CD14-positive monocyte (primary cell): ENCODE measurements around the gene MAP3K10. TPM values are rescaled to one million over a fixed set of nuclear protein-coding genes. Genes with fewer than 3 reads are reported as not detected.

Experiments used
- DNase-seq, 3 donors: peaks; one replicate each; pipeline ENCODE4 v3.0.0-alpha.2; 2011 to 2022
- H2AFZ ChIP-seq: 2 replicates; pipeline ENCODE4 v1.6.0; 2012; ENCODE audit warnings: mild to moderate bottlenecking, low read depth, low read length, inconsistent platforms; ENCODE audit not compliant: insufficient read depth, poor library complexity, severe bottlenecking
- H3K27ac ChIP-seq, 2 donors: 1 replicate in 1 of 2; 2 replicates in 1 of 2; pipeline ENCODE4 v1.5.1; 2012 to 2013; ENCODE audit warnings: low read length in 2 of 2, control low read depth in 1 of 2, inconsistent platforms in 1 of 2, low read depth in 1 of 2, mild to moderate bottlenecking in 1 of 2
- H3K27me3 ChIP-seq, 2 donors: one replicate each; pipeline versions ENCODE4 v1.6.0 to v1.6.1; 2011 to 2013; ENCODE audit warnings: low read length in 2 of 2; ENCODE audit not compliant: control insufficient read depth in 2 of 2, insufficient read depth in 2 of 2
- H3K36me3 ChIP-seq, 2 donors: replicated peaks in 1 of 2; 1 replicate in 1 of 2; 2 replicates in 1 of 2; pipeline versions ENCODE4 v1.5.1 to v1.6.1; 2012 to 2013; ENCODE audit warnings: low read length in 2 of 2, control low read depth in 1 of 2, inconsistent platforms in 1 of 2, mild to moderate bottlenecking in 1 of 2; ENCODE audit not compliant: insufficient read depth in 2 of 2, control insufficient read depth in 1 of 2
- H3K4me1 ChIP-seq, 2 donors: 1 replicate in 1 of 2; 2 replicates in 1 of 2; pipeline versions ENCODE4 v1.5.1 to v1.6.1; 2012 to 2013; ENCODE audit warnings: low read length in 2 of 2, control low read depth in 1 of 2, inconsistent platforms in 1 of 2, mild to moderate bottlenecking in 1 of 2, moderate library complexity in 1 of 2; ENCODE audit not compliant: insufficient read depth in 2 of 2, control insufficient read depth in 1 of 2
- H3K4me2 ChIP-seq: replicated peaks from 2 replicates; pipeline ENCODE3; 2012; ENCODE audit warnings: low read length, moderate library complexity, mild to moderate bottlenecking; ENCODE audit not compliant: poor library complexity, severe bottlenecking; ENCODE audit errors: extremely low read depth
- H3K4me3 ChIP-seq, 3 experiments: fragments of 200-600 bp in 1 of 3; sonication (generic) in 1 of 3; replicated peaks in 1 of 3; 1 replicate in 2 of 3; 2 replicates in 1 of 3; pipeline ENCODE4 v1.5.1; 2011 to 2013; ENCODE audit warnings: low read length in 3 of 3, mild to moderate bottlenecking in 3 of 3, control low read depth in 2 of 3, low read depth in 2 of 3, inconsistent platforms in 1 of 3, moderate library complexity in 1 of 3
- H3K79me2 ChIP-seq: 2 replicates; pipeline ENCODE4 v1.6.0; 2012; ENCODE audit warnings: mild to moderate bottlenecking, control low read depth, inconsistent platforms, low read length, moderate library complexity; ENCODE audit not compliant: insufficient read depth
- H3K9ac ChIP-seq: 2 replicates; pipeline ENCODE4 v1.6.0; 2017; ENCODE audit warnings: low read length, mild to moderate bottlenecking; ENCODE audit not compliant: insufficient read depth, poor library complexity, severe bottlenecking
- H3K9me3 ChIP-seq, 2 donors: replicated peaks in 1 of 2; 1 replicate in 1 of 2; 2 replicates in 1 of 2; pipeline versions ENCODE4 v1.5.1 to v1.6.1; 2012 to 2013; ENCODE audit warnings: low read length in 2 of 2, control low read depth in 1 of 2; ENCODE audit not compliant: control insufficient read depth in 1 of 2, insufficient read depth in 1 of 2
- H4K20me1 ChIP-seq: 2 replicates; pipeline ENCODE4 v1.6.0; 2012; ENCODE audit warnings: mild to moderate bottlenecking, low read length, control low read depth, moderate library complexity; ENCODE audit not compliant: insufficient read depth
- H3K27ac Mint-ChIP-seq, 7 donors: one replicate each; pipeline ENCODE4 v1.8.0; 2020; ENCODE audit warnings: mild to moderate bottlenecking in 7 of 7, mixed read lengths in 7 of 7, moderate library complexity in 6 of 7, inconsistent platforms in 2 of 7
- H3K27me3 Mint-ChIP-seq, 3 donors: one replicate each; pipeline ENCODE4 v1.8.0; 2021 to 2022; ENCODE audit warnings: low read depth in 3 of 3, mild to moderate bottlenecking in 3 of 3, mixed read lengths in 3 of 3, moderate library complexity in 3 of 3, inconsistent platforms in 1 of 3
- H3K36me3 Mint-ChIP-seq, 2 donors: one replicate each; pipeline ENCODE4 v1.8.0; 2020; ENCODE audit warnings: mixed read lengths in 2 of 2, inconsistent platforms in 1 of 2, mild to moderate bottlenecking in 1 of 2
- H3K4me1 Mint-ChIP-seq: one replicate; pipeline ENCODE4 v1.8.0; 2020; ENCODE audit warnings: mild to moderate bottlenecking, mixed read lengths
- H3K4me3 Mint-ChIP-seq, 2 donors: one replicate each; pipeline ENCODE4 v1.8.0; 2020; ENCODE audit warnings: mild to moderate bottlenecking in 2 of 2, mixed read lengths in 2 of 2, moderate library complexity in 1 of 2
- H3K9me3 Mint-ChIP-seq, 7 donors: one replicate each; pipeline ENCODE4 v1.8.0; 2020 to 2022; ENCODE audit warnings: mixed read lengths in 7 of 7, mild to moderate bottlenecking in 6 of 7, moderate library complexity in 6 of 7, inconsistent platforms in 2 of 7
- WGBS: methylation state at CpG from one replicate; pipeline ENCODE4 v1.1.5; 2013; ENCODE audit warnings: missing lambda C conversion rate; ENCODE audit not compliant: insufficient coverage; 5-methylcytosine and 5-hydroxymethylcytosine counted together
- intact Hi-C, 2 donors: fragments of 100-400 bp; cut with micrococcal nuclease; formaldehyde crosslinking; loops; one replicate each; pipeline versions ENCODE4 v1.15.0 to v1.15.1; 2023
- polyA minus RNA-seq: library from RNA; depleted of rRNA, polyadenylated mRNA; stranded (reverse); fragments of >200 nt; gene quantifications from 2 replicates; pipeline ENCODE4 v1.2.3, GENCODE V29; 2012
- polyA plus RNA-seq, 3 donors: library from polyadenylated mRNA; depleted of rRNA in 1 of 3; unstranded in 2 of 3; stranded (reverse) in 1 of 3; fragments of 300-500 nt in 2 of 3; fragments of >200 nt in 1 of 3; fragmentation: Illumina TruSeq in 2 of 3; gene quantifications; 1 replicate in 2 of 3; 2 replicates in 1 of 3; pipeline ENCODE4 v1.2.3, GENCODE V29; 2012 to 2021
- total RNA-seq, 12 experiments: library from RNA in 1 of 12; stranded (reverse) in 1 of 12; fragments of 120-200 nt in 1 of 12; gene quantifications; one replicate each; pipeline ENCODE4 v1.2.4 and lab custom pipeline; 2013 to 2026; ENCODE audit warnings: mixed read lengths in 6 of 12, inconsistent platforms in 1 of 12
- TF ChIP-seq, protein P1 (sequence below): fragments of 200-600 bp; IDR thresholded peaks from one replicate; pipeline ENCODE4 v1.8.0; 2022; ENCODE audit warnings: antibody characterized with exemption, mild to moderate bottlenecking

Gene MAP3K10
- 6.6 TPM for total RNA-seq (2013)
- polyA plus RNA-seq, result 1 to 10 TPM in 1 of 3 donors, under 1 TPM in 1, not detected in 1; 0.05 to 9.1 TPM
- polyA minus RNA-seq, result 5.7 and 7.8 TPM in 2 replicates
- total RNA-seq (lab: John Stamatoyannopoulos, UW), result 3.4 to 11.1 (median 8.7) reads per million in 11 experiments

DNA sequence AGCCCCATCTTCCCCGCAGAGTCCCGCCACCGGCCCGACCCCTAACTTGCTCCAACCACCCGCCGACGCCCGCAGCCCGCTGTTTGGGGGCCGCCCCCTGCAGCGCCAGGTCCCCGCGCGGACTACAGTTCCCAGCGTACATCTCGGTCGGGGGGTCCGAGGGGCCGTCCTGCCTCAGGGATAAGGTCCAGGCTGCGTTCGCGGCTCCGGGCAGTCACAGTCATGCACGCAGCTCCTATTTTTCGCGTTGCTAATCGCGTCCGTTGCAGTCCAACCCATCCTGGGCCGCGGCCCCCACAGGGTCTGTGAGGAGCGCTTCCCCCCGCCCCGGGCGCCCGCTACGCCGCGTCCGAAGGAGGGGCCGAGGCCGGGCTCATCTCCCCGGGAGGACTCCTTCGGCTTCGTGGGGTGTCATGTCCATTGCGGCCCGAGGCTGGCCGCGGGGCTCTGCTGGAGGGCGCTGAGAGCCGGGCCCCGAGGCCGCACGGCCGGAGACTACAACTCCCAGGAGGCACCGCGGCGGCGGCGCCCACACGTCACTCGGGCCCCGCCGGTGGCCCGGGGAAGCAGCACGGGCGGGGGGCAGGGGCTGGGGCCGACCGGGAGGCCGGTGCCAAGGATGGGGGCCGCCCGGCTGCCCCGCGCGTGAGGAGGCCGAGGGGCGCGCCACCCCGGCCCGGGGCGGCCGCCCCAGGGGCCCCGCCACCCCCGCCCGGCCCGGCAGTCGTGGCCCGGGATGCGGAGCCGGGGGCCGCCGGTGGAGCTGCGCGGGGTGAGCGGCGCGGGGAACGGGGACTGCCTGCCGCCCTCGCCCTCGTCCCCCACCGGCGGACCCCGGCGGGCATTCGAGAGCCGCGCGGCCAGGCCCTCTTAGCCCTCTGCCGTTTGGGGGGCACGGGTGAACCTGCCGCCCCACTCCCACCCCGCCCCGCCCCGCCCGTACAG is at the start of gene MAP3K10:
TSS of gene MAP3K10 (plus strand) at position 536 of the 945 bp plus-strand sequence. CDS start 606 bp downstream, outside the sequence.
- Histone ChIP-seq H3K79me2 (no peaks in the 10 kb centered on the region), H3K4me2 (peak within 1 kb of the TSS; percentile 90), H3K4me1 (peaks cover 23 to 36% of the 10 kb centered on the region in 2 donors), H3K9ac (peak within 1 kb of the TSS; percentile 69), H3K27me3 (no peaks in the 10 kb centered on the region), H3K4me3 (peak within 1 kb of the TSS; percentile 91 to 99 (median 92)), H3K9me3 (no peaks in the 10 kb centered on the region), H2AFZ (peak within 1 kb of the TSS; percentile 99), H3K27ac (peak within 1 kb of the TSS in 1 of 2 donors; percentile 79), H4K20me1 (no peaks in the 10 kb centered on the region), H3K36me3 (no peaks in the 10 kb centered on the region)
- Mint-ChIP-seq H3K4me3 (peak within 1 kb of the TSS; percentile 85 to 90), H3K27me3 (peaks cover 7 to 22% (median 17%) of the 10 kb centered on the region in 3 donors), H3K27ac (peak within 1 kb of the TSS; percentile 13 to 90 (median 80)), H3K36me3 (peaks cover 0 to 2% of the 10 kb centered on the region in 2 donors), H3K9me3 (peaks cover 0 to 1% (median 0%) of the 10 kb centered on the region in 7 donors), H3K4me1 (peaks cover 30% of the 10 kb centered on the region)
- TF ChIP-seq, protein P1, sequence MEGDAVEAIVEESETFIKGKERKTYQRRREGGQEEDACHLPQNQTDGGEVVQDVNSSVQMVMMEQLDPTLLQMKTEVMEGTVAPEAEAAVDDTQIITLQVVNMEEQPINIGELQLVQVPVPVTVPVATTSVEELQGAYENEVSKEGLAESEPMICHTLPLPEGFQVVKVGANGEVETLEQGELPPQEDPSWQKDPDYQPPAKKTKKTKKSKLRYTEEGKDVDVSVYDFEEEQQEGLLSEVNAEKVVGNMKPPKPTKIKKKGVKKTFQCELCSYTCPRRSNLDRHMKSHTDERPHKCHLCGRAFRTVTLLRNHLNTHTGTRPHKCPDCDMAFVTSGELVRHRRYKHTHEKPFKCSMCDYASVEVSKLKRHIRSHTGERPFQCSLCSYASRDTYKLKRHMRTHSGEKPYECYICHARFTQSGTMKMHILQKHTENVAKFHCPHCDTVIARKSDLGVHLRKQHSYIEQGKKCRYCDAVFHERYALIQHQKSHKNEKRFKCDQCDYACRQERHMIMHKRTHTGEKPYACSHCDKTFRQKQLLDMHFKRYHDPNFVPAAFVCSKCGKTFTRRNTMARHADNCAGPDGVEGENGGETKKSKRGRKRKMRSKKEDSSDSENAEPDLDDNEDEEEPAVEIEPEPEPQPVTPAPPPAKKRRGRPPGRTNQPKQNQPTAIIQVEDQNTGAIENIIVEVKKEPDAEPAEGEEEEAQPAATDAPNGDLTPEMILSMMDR, result no peak
- intact Hi-C loops, result no loop called here
- WGBS, result under 1% methylated on average over 109 of the region's 116 CpGs
- DNase-seq, result peak; percentile 52 to 59 (median 54)

DNA sequence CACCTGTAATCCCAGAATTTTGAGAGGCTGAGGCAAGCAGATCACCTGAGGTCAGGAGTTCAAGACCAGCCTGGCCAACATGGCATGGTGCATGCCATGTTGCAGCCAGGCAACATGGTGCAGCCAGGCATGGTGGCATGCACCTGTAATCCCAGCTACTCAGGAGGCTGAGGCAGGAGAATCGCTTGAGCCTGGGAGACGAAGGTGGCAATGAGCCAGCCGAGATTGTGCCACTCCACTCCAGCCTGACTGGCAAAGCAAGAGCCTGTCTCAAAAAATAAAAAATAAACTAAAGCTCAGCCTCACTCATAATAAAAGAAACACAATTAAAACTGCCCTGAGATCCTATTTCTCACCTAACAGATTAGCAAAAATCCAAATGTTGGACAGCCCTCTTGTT is 49.7 kb upstream of the MAP3K10 start:
- H3K36me3 Mint-ChIP-seq, result no peaks in the 10 kb centered on the region
- intact Hi-C loops, result loop anchor here in 1 of 2 donors (5.0 kb wide), 1 partner anchor 81 kb away; no protein-coding TSS in a partner anchor
- peaks cover 2% of the 10 kb centered on the region in 2 donors for H3K27me3 ChIP-seq
- H3K27ac ChIP-seq, result no peak overlapping the region
- H3K9me3 Mint-ChIP-seq, result peaks cover 0 to 2% (median 2%) of the 10 kb centered on the region in 7 donors
- peaks cover 4 to 8% (median 4%) of the 10 kb centered on the region in 3 donors for H3K27me3 Mint-ChIP-seq
- no peak for DNase-seq
- no peaks in the 10 kb centered on the region for H3K79me2 ChIP-seq
- H2AFZ ChIP-seq, result no peak overlapping the region
- no peak overlapping the region for H3K9ac ChIP-seq
- H3K4me3 ChIP-seq, result no peak overlapping the region
- no peak overlapping the region for H3K4me3 Mint-ChIP-seq
- no peaks in the 10 kb centered on the region for H4K20me1 ChIP-seq
- H3K4me1 Mint-ChIP-seq, result peaks cover 37% of the 10 kb centered on the region
- H3K4me2 ChIP-seq, result no peak overlapping the region
- WGBS, result 94% methylated on average over 3 of the region's 3 CpGs
- H3K27ac Mint-ChIP-seq, result peak overlapping the region in 1 of 7 donors; percentile 28
- H3K36me3 ChIP-seq, result no peaks in the 10 kb centered on the region
- TF ChIP-seq, protein P1, result no peak
- H3K9me3 ChIP-seq, result no peaks in the 10 kb centered on the region
- peaks cover 35 to 36% of the 10 kb centered on the region in 2 donors for H3K4me1 ChIP-seq
